Measurements from ENCODE around the gene MAPK8. TPM values are rescaled to one million over a fixed set of nuclear protein-coding genes. Genes with fewer than 3 reads are reported as not detected.

MAPK8 gene
- total RNA-seq, 1 donor from 2014 or later: 7.7 TPM

DNA sequence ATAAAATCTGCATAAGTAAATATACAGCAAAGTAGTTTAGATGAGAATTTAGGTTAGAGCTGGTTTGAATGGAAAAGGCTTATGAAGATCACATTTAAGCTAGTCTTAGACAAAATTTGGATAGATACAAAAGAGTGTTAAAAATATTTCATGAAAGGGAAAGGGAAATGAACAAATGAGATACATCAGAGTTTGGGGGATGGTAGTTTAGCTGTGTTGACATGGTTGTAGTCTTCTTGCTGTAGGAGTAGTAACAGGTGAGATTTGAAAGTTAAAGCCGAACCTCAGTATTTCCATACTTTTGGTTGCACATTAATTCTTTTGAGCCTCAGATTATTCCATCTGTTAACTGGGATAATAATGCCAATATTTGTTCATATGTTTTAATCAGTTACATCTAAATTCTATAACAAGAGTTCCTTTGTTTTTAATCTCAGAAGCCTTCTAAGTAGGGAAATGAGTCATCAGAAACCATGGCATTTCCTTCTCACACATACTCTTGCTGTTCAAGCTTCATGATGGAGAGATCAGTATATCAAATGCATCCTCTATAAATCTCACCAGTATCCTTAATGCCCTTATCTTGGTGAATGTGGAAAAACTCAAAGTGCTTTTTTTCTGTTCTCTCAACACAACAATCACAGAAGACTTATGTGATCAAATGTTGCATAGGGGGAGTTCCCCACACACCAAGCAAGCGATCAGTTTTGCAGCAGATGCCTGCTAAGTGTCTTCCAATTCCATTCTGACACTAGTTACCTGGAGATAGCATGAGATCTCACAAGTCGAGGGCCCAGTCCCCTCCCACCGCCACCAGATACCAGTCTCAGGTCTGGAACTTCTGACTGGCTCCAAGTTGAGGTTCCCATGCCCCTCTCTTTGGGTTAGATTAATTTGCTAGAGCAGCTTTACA is 84.7 kb downstream of the MAPK8 start:
- Histone ChIP-seq H3K27me3 (no peaks in the 10 kb centered on the region), H3K4me1 (peaks cover 0 to 2% of the 10 kb centered on the region in 2 donors), H3K9me3 (no peaks in the 10 kb centered on the region), H3K27ac (no peak overlapping the region), H3K36me3 (no peaks in the 10 kb centered on the region), H3K4me3 (no peak overlapping the region)
- intact Hi-C loops (cut with DNase I): no loop called here
- TF ChIP-seq, protein P1, sequence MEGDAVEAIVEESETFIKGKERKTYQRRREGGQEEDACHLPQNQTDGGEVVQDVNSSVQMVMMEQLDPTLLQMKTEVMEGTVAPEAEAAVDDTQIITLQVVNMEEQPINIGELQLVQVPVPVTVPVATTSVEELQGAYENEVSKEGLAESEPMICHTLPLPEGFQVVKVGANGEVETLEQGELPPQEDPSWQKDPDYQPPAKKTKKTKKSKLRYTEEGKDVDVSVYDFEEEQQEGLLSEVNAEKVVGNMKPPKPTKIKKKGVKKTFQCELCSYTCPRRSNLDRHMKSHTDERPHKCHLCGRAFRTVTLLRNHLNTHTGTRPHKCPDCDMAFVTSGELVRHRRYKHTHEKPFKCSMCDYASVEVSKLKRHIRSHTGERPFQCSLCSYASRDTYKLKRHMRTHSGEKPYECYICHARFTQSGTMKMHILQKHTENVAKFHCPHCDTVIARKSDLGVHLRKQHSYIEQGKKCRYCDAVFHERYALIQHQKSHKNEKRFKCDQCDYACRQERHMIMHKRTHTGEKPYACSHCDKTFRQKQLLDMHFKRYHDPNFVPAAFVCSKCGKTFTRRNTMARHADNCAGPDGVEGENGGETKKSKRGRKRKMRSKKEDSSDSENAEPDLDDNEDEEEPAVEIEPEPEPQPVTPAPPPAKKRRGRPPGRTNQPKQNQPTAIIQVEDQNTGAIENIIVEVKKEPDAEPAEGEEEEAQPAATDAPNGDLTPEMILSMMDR (IDR thresholded peaks at IDR 0.05): no peak
- no peak for DNase-seq (ENCODE audit: low spot score in 2 of 2)

DNA sequence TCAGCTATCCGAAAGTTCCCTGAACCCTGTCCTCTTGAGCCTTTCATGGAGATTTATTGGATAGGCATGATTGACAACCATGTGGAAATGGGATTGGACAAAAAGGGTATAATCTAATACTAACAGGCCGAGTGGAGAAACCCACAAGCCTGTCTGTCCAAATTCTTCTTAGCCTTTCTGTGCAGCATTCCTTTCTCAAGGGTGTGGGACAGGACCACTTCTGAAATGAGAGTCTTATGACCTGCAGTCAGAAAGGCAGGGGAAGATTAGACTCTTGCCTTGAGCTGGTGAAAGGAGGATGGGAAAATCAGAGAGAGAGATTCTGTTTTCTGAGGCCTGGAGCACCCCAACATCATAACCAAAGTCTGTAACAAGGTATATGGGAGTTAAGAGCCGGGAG is 85.5 kb downstream of the MAPK8 start:
- Histone ChIP-seq H3K27me3 (no peaks in the 10 kb centered on the region), H3K27ac (no peak overlapping the region), H3K4me3 (no peak overlapping the region), H3K9me3 (no peaks in the 10 kb centered on the region), H3K4me1 (peaks cover 0 to 2% of the 10 kb centered on the region in 2 donors), H3K36me3 (no peaks in the 10 kb centered on the region)
- TF ChIP-seq, protein P1 (IDR thresholded peaks at IDR 0.05): no peak
- no peak for DNase-seq (ENCODE audit: low spot score in 2 of 2)
- intact Hi-C loops (cut with DNase I): no loop called here

DNA sequence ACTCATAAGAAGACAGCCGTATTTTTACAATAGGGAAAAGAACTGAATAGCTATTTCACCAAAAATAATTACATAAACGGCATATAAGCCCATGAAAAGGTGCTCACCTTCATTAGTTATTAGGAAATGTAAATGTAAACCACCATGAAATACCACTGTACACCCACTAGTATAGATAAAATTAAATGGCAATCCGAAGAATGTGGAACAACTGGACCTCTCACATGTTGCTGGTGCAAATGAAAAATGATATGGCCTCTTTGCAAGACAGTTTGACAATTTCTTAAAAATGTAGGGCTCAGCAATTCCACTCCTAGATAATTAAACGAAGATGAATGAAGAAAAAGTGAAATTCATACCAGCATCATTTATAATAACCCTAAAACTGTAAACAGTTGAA is 91.8 kb downstream of the MAPK8 start:
- TF ChIP-seq, protein P1 (IDR thresholded peaks at IDR 0.05): no peak
- no peak for DNase-seq (ENCODE audit: low spot score in 2 of 2)
- Histone ChIP-seq H3K36me3 (no peaks in the 10 kb centered on the region), H3K27ac (no peak overlapping the region), H3K4me3 (no peak overlapping the region), H3K9me3 (no peaks in the 10 kb centered on the region), H3K4me1 (no peaks in the 10 kb centered on the region), H3K27me3 (no peaks in the 10 kb centered on the region)
- intact Hi-C loops (cut with DNase I): no loop called here

DNA sequence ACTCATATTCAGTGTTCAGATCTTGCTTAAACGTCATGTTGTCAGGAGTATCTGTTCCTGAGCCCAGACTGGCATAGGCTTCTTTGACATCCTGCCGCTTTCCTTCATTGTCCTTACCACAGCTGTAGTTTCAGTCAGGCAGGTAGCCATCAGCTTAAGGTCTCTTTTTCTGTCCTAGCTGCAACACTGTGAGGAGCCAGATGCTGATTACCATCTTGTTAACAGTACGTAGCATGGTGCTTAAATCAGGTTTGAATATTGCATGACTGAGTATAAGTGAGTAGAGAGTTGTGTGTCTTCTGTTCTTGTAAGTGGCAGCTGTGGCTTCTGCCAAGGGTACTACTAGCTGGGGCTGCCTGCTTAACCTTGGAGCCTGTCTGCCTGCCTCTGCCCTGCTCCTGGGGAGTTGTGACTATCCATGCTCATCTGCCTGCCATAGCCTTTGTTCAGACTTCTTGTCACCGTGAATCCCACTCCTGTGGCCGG is 92.6 kb downstream of the MAPK8 start:
- Histone ChIP-seq H3K9me3 (no peaks in the 10 kb centered on the region), H3K4me3 (no peak overlapping the region), H3K27ac (no peak overlapping the region), H3K36me3 (no peaks in the 10 kb centered on the region), H3K4me1 (no peaks in the 10 kb centered on the region), H3K27me3 (no peaks in the 10 kb centered on the region)
- TF ChIP-seq, protein P1 (IDR thresholded peaks at IDR 0.05): no peak
- DNase-seq (ENCODE audit: low spot score in 2 of 2): no peak
- intact Hi-C loops (cut with DNase I): no loop called here

DNA sequence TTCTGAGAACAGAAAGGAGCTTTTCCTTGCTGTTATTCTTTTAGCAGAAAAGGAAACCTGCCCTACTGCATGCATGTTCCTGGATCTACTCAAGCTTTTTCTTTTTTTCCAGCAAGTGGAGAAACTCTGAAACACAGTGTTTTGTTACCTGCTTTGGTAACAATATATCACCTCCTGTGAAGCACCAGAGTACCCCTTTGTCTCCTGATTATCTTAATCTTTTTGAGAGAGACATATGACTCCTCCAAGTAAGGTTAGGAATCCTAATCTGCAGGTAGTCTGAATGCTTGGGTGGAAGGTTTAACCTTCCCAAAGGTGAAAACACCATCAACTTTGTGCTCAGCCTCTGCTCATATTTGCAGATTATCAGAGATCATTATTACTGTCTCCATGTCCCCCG is 93.1 kb downstream of the MAPK8 start:
- Histone ChIP-seq H3K36me3 (no peaks in the 10 kb centered on the region), H3K4me1 (no peaks in the 10 kb centered on the region), H3K4me3 (no peak overlapping the region), H3K9me3 (no peaks in the 10 kb centered on the region), H3K27ac (no peak overlapping the region), H3K27me3 (no peaks in the 10 kb centered on the region)
- TF ChIP-seq, protein P1 (IDR thresholded peaks at IDR 0.05): no peak
- intact Hi-C loops (cut with DNase I): no loop called here
- no peak for DNase-seq (ENCODE audit: low spot score in 2 of 2)

Measured in ascending aorta (tissue), 2 donors.